GM18519 (cell line): ENCODE data around the gene TSPAN32.

Experiments used
- ATAC-seq: cut with Tn5 transposase; IDR thresholded peaks from one replicate; pipeline ENCODE4 v1.9.1; 2021; ENCODE audit warnings: mild to moderate bottlenecking, moderate library complexity; ENCODE audit not compliant: unreplicated experiment, low FRiP score

Gene TSPAN32

GRCh38 chr11:2301631-2302305 is at the start of gene TSPAN32, which contains the start of gene C11orf21:
TSPAN32 (plus strand) TSS chr11:2302013; CDS start chr11:2302150, 137 bp downstream.
C11orf21 (minus strand) TSS chr11:2301918; CDS start chr11:2301808, 110 bp downstream.
- no peak for ATAC-seq

GRCh38 chr11:2252018-2252417 is 49.8 kb upstream of the TSPAN32 start:
- no peak for ATAC-seq

GRCh38 chr11:2256293-2256913 is 45.4 kb upstream of the TSPAN32 start:
- ATAC-seq = no peak

GRCh38 chr11:2256951-2257700 is 44.7 kb upstream of the TSPAN32 start:
- no peak for ATAC-seq

GRCh38 chr11:2258501-2259465 is 43.0 kb upstream of the TSPAN32 start:
- no peak for ATAC-seq

- no peak for ATAC-seq
Observed at GRCh38 chr11:2259466-2259830, 42.4 kb upstream of the TSPAN32 start.

- ATAC-seq = no peak
Observed at GRCh38 chr11:2259897-2260451, 41.8 kb upstream of the TSPAN32 start.

- ATAC-seq = no peak
Observed at GRCh38 chr11:2260491-2261364, 41.1 kb upstream of the TSPAN32 start.

GRCh38 chr11:2261436-2262230 is 40.2 kb upstream of the TSPAN32 start:
- ATAC-seq = no peak

GRCh38 chr11:2262301-2263070 is 39.3 kb upstream of the TSPAN32 start:
- ATAC-seq = no peak

GRCh38 chr11:2263071-2263565 is 38.7 kb upstream of the TSPAN32 start:
- ATAC-seq = no peak

GRCh38 chr11:2263724-2264360 is 38.0 kb upstream of the TSPAN32 start:
- no peak for ATAC-seq

GRCh38 chr11:2264366-2265053 is 37.3 kb upstream of the TSPAN32 start:
- no peak for ATAC-seq

GRCh38 chr11:2265396-2265795 is 36.4 kb upstream of the TSPAN32 start:
- ATAC-seq = no peak

- ATAC-seq = no peak
Observed at GRCh38 chr11:2265854-2266585, 35.8 kb upstream of the TSPAN32 start.
